Urinary bladder (tissue), 4 donors: ENCODE data around the gene OTUD7B. TPM values are rescaled to one million over a fixed set of nuclear protein-coding genes. Genes with fewer than 3 reads are reported as not detected.

Source experiments
- DNase-seq: peaks from one replicate; pipeline ENCODE4 v3.0.0-alpha.2; 2015; ENCODE audit errors: extremely low spot score
- H3K27ac ChIP-seq: one replicate; pipeline ENCODE4 v1.5.1; 2013; ENCODE audit warnings: low read depth, mild to moderate bottlenecking, moderate library complexity
- H3K36me3 ChIP-seq: one replicate; pipeline ENCODE4 v1.6.1; 2013; ENCODE audit warnings: mild to moderate bottlenecking, moderate library complexity; ENCODE audit not compliant: insufficient read depth
- H3K4me1 ChIP-seq: one replicate; pipeline ENCODE4 v1.6.1; 2013; ENCODE audit warnings: mild to moderate bottlenecking, moderate library complexity; ENCODE audit not compliant: insufficient read depth
- H3K4me3 ChIP-seq: one replicate; pipeline ENCODE4 v1.5.1; 2013; ENCODE audit warnings: low read depth, low read length
- WGBS: extraction: QIAGEN DNeasy Blood & Tissue Kit; methylation state at CpG from one replicate; pipeline ENCODE4 v1.1.7; 2013; 5-methylcytosine and 5-hydroxymethylcytosine counted together
- polyA plus RNA-seq: library from polyadenylated mRNA; stranded (reverse); fragments of 200-250 nt; gene quantifications from one replicate; pipeline ENCODE4 v1.2.3, GENCODE V29; 2013
- total RNA-seq: library from RNA; depleted of rRNA; stranded (reverse); fragments of >200 nt; gene quantifications from one replicate; pipeline ENCODE4 v1.2.3, GENCODE V29; 2014
- donor health status: healthy with polysubstance abuse.
- donor health status: healthy.

The OTUD7B gene
- total and polyA plus RNA-seq, 2 donors, result 9.2 to 20.9 TPM

GRCh38 chr1:149914545-149914944 is 96.0 kb downstream of the OTUD7B start:
- H3K4me3 ChIP-seq, result no peak overlapping the region
- H3K27ac ChIP-seq, result no peak overlapping the region
- no peak for DNase-seq
- no peaks in the 10 kb centered on the region for H3K36me3 ChIP-seq
- no peaks in the 10 kb centered on the region for H3K4me1 ChIP-seq
- 93% methylated on average over 1 of the region's 1 CpG for WGBS

DNA sequence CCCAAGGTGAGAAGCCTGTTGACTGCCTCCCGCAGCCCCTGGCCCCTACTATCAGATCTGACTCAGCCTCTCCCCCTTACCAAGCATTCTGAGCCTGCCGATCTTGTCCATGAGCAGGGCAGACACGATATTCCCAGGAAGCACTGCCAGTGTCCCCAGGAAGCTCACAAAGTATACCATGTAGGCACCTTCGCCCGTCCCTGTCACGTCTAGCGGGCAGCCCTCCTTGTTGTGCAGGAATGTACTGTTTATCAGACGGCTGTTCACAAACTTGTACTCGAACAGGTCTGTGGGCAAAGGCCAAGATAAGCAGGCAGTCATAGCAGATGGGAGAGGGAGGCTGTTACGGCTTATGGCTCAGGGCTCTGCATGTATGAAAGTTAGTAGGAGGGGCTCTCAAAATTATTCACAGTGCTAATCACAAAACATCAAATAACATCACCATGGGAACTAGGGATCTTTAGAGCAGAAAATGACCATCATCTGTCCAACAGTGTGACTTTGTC is 103.9 kb downstream of the OTUD7B start:
- no peak for DNase-seq
- Histone ChIP-seq H3K27ac (no peak overlapping the region), H3K4me1 (no peaks in the 10 kb centered on the region), H3K36me3 (no peaks in the 10 kb centered on the region), H3K4me3 (no peak overlapping the region)
- WGBS, result 86% methylated on average over 10 of the region's 10 CpGs

GRCh38 chr1:149903836-149904491 is 106.6 kb downstream of the OTUD7B start:
- 84% methylated on average over 5 of the region's 5 CpGs for WGBS
- no peak overlapping the region for H3K4me3 ChIP-seq
- H3K36me3 ChIP-seq, result no peaks in the 10 kb centered on the region
- DNase-seq, result no peak
- H3K27ac ChIP-seq, result no peak overlapping the region
- H3K4me1 ChIP-seq, result no peaks in the 10 kb centered on the region

GRCh38 chr1:149899460-149900284 is 110.9 kb downstream of the OTUD7B start, which contains the start of gene BOLA1:
TSS of gene BOLA1 (plus strand) at chr1:149899568. CDS start at chr1:149900060, 492 bp downstream.
- peak within 1 kb of the TSS; percentile 52 for H3K4me3 ChIP-seq
- no peaks in the 10 kb centered on the region for H3K36me3 ChIP-seq
- H3K27ac ChIP-seq, result peak within 1 kb of the TSS; percentile 77
- 3% methylated on average over 65 of the region's 65 CpGs for WGBS
- H3K4me1 ChIP-seq, result no peaks in the 10 kb centered on the region
- peak; percentile 86 for DNase-seq

DNA sequence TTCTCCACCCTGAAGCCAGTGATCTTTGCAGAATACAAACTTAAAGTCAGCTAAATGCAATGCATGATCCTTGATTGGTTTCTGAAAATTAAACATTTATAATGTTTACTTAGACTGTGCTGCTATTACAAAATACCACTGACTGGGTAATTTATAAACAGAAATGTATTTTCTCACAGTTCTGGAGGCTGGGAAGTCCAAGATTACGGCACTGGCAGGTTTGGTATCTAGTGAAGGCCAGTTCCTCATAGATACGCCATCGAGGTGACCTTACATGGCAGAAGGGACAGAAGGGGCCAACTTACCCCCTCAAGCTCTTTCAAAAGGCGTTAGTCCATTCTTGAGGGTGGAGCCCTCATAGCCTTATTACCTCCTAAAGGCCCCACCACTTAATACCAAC is 114.0 kb downstream of the OTUD7B start:
- DNase-seq, result no peak
- no peaks in the 10 kb centered on the region for H3K36me3 ChIP-seq
- no peak overlapping the region for H3K27ac ChIP-seq
- no peak overlapping the region for H3K4me3 ChIP-seq
- WGBS, result 82% methylated on average over 4 of the region's 4 CpGs
- no peaks in the 10 kb centered on the region for H3K4me1 ChIP-seq

DNA sequence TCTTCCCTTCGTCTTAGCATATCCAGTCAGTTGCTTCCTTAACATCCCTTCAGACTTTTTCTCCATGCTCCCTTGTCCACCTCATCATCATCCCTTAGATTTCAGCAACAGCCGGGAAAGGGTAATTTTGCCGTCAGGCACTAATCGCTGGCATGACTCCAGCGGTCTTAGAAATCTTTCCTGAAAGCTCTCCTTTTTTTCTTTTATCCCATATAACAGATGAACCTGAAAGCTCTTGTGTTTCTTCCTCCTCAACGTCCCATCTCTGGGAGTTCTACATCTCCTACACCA is 121.6 kb downstream of the OTUD7B start:
- DNase-seq, result no peak

GRCh38 chr1:149888247-149888998 is 122.1 kb downstream of the OTUD7B start:
- H3K4me1 ChIP-seq, result no peaks in the 10 kb centered on the region
- no peaks in the 10 kb centered on the region for H3K36me3 ChIP-seq
- peak overlapping the region; percentile 30 for H3K4me3 ChIP-seq
- peak; percentile 86 for DNase-seq
- WGBS, result 1% methylated on average over 28 of the region's 28 CpGs
- H3K27ac ChIP-seq, result peak overlapping the region; percentile 84

More for the DNA sequence above, 121.6 kb downstream of the OTUD7B start:
- H3K4me1 ChIP-seq, result no peaks in the 10 kb centered on the region
- H3K36me3 ChIP-seq, result no peaks in the 10 kb centered on the region
- peak overlapping the region; percentile 84 for H3K27ac ChIP-seq
- no peak overlapping the region for H3K4me3 ChIP-seq
- 13% methylated on average over 6 of the region's 6 CpGs for WGBS

Other genes with a start within 250 kb of the OTUD7B start
- gene FCGR1A, start 228.0 kb downstream of the OTUD7B start, total RNA-seq, result 10.4 TPM
- gene FCGR1A, start 228.0 kb downstream of the OTUD7B start, polyA plus RNA-seq, result 10.2 TPM
- gene BOLA1, start 111.2 kb downstream of the OTUD7B start, total RNA-seq, result 11.4 TPM
- gene BOLA1, start 111.2 kb downstream of the OTUD7B start, polyA plus RNA-seq, result 34.2 TPM
- 5.5 TPM for gene SV2A, start 92.9 kb downstream of the OTUD7B start, total RNA-seq
- 7.3 TPM for gene SV2A, start 92.9 kb downstream of the OTUD7B start, polyA plus RNA-seq
- 16.8 TPM for gene SF3B4, start 82.9 kb downstream of the OTUD7B start, total RNA-seq
- 54.0 TPM for gene SF3B4, start 82.9 kb downstream of the OTUD7B start, polyA plus RNA-seq
- gene MTMR11, start 73.8 kb downstream of the OTUD7B start, total RNA-seq, result 20.9 TPM
- gene MTMR11, start 73.8 kb downstream of the OTUD7B start, polyA plus RNA-seq, result 15.2 TPM
- gene VPS45, start 57.0 kb upstream of the OTUD7B start, total RNA-seq, result 102 TPM
- 28.8 TPM for gene VPS45, start 57.0 kb upstream of the OTUD7B start, polyA plus RNA-seq
- gene PLEKHO1, start 139.2 kb upstream of the OTUD7B start, total RNA-seq, result 49.9 TPM
- 207 TPM for gene PLEKHO1, start 139.2 kb upstream of the OTUD7B start, polyA plus RNA-seq
- gene ANP32E, start 225.4 kb upstream of the OTUD7B start, total RNA-seq, result 38.8 TPM
- gene ANP32E, start 225.4 kb upstream of the OTUD7B start, polyA plus RNA-seq, result 30.8 TPM
- 0.37 TPM for gene CA14, start 247.0 kb upstream of the OTUD7B start, total RNA-seq
- 1.9 TPM for gene CA14, start 247.0 kb upstream of the OTUD7B start, polyA plus RNA-seq